Keratinocyte (primary cell): ENCODE measurements around the gene ZNF407. TPM values are rescaled to one million over a fixed set of nuclear protein-coding genes. Genes with fewer than 3 reads are reported as not detected.

Source experiments
- DNase-seq: peaks from one replicate; pipeline ENCODE4 v3.0.0-alpha.2; 2011; ENCODE audit warnings: low read depth, missing footprints, low spot score
- FAIRE-seq: peaks from 2 replicates; lab custom pipeline; 2011; peaks lifted over from hg19 to GRCh38; lab: Jason Lieb, UNC
- H2AFZ ChIP-seq: 2 replicates; pipeline ENCODE4 v1.6.0; 2012; ENCODE audit warnings: low read length, control low read depth, inconsistent platforms; ENCODE audit not compliant: control insufficient read depth
- H3K27ac ChIP-seq: 2 replicates; pipeline ENCODE4 v1.5.1; 2011; ENCODE audit warnings: low read length; ENCODE audit not compliant: control insufficient read depth, insufficient read depth
- H3K27me3 ChIP-seq: 3 replicates; pipeline ENCODE4 v1.6.0; 2011; ENCODE audit warnings: low read length; ENCODE audit not compliant: control insufficient read depth, insufficient read depth; ENCODE audit errors: extremely low read depth
- H3K36me3 ChIP-seq, 2 experiments: 2 replicates in 1 of 2; 3 replicates in 1 of 2; pipeline ENCODE4 v1.5.1; 2011; ENCODE audit warnings: low read length in 2 of 2, mild to moderate bottlenecking in 1 of 2; ENCODE audit not compliant: control insufficient read depth in 2 of 2, insufficient read depth in 2 of 2; ENCODE audit errors: extremely low read depth in 1 of 2
- H3K4me1 ChIP-seq: 3 replicates; pipeline ENCODE4 v1.5.1; 2011; ENCODE audit warnings: low read length; ENCODE audit not compliant: control insufficient read depth, insufficient read depth; ENCODE audit errors: extremely low read depth
- H3K4me2 ChIP-seq: 3 replicates; pipeline ENCODE4 v1.6.0; 2011; ENCODE audit warnings: low read depth, low read length; ENCODE audit not compliant: control insufficient read depth, insufficient read depth; ENCODE audit errors: extremely low read depth
- H3K4me3 ChIP-seq, 3 experiments: fragments of 200-600 bp in 1 of 3; sonication (generic) in 1 of 3; 2 replicates in 2 of 3; 3 replicates in 1 of 3; pipeline ENCODE4 v1.5.1; 2011 to 2016; ENCODE audit warnings: low read length in 3 of 3, mild to moderate bottlenecking in 3 of 3, control low read depth in 2 of 3, inconsistent platforms in 1 of 3, low read depth in 1 of 3, mixed read lengths in 1 of 3, mixed run types in 1 of 3, moderate library complexity in 1 of 3; ENCODE audit not compliant: control insufficient read depth in 2 of 3, insufficient read depth in 2 of 3; ENCODE audit errors: extremely low read depth in 1 of 3
- H3K79me2 ChIP-seq: 2 replicates; pipeline ENCODE4 v1.6.0; 2012; ENCODE audit warnings: low read length; ENCODE audit not compliant: control insufficient read depth, insufficient read depth
- H3K9ac ChIP-seq: 3 replicates; pipeline ENCODE4 v1.6.0; 2011; ENCODE audit warnings: low read length; ENCODE audit not compliant: control insufficient read depth, insufficient read depth; ENCODE audit errors: extremely low read depth
- H3K9me1 ChIP-seq: 3 replicates; pipeline ENCODE4 v1.6.0; 2011; ENCODE audit warnings: low read length; ENCODE audit not compliant: control insufficient read depth, insufficient read depth; ENCODE audit errors: extremely low read depth
- H3K9me3 ChIP-seq: 2 replicates; pipeline ENCODE4 v1.5.1; 2012; ENCODE audit warnings: low read depth, low read length; ENCODE audit not compliant: control insufficient read depth
- H4K20me1 ChIP-seq: 3 replicates; pipeline ENCODE4 v1.6.0; 2011; ENCODE audit warnings: low read length; ENCODE audit not compliant: control insufficient read depth, insufficient read depth; ENCODE audit errors: extremely low read depth
- EZH2 ChIP-seq: IDR thresholded peaks from one replicate; pipeline ENCODE4 v1.6.1; 2012; ENCODE audit warnings: inconsistent platforms, mild to moderate bottlenecking, low read length, moderate library complexity
- dilution Hi-C: fragments of 300-500 bp; cut with MboI; formaldehyde crosslinking; loops from one replicate; pipeline ENCODE4 v1.7.0; 2020; ENCODE audit warnings: low sequenced_read_pairs; ENCODE audit not compliant: extremely low pct_ligation_motif_present
- polyA plus RNA-seq, 5 experiments: library from polyadenylated mRNA; depleted of rRNA in 3 of 5; stranded (reverse) in 3 of 5; stranded (forward) in 1 of 5; unstranded in 1 of 5; fragments of >200 nt; gene quantifications; 1 replicate in 1 of 5; 2 replicates in 3 of 5; 3 replicates in 1 of 5; pipeline versions ENCODE4 v1.2.1 to v1.2.3, GENCODE V29; 2011 to 2012; ENCODE audit warnings: missing spikeins in 2 of 5, low read depth in 1 of 5, low replicate concordance in 1 of 5
- TF ChIP-seq, protein P1 (sequence below), 3 experiments: IDR thresholded peaks in 1 of 3; conservative IDR thresholded peaks in 1 of 3; optimal IDR thresholded peaks in 1 of 3; 2 replicates in 2 of 3; 3 replicates in 1 of 3; pipeline versions ENCODE3 to v1.5.1; 2011; ENCODE audit warnings: low read length in 3 of 3, mild to moderate bottlenecking in 3 of 3, moderate library complexity in 2 of 3, control low read depth in 1 of 3, inconsistent platforms in 1 of 3; ENCODE audit not compliant: insufficient read depth in 2 of 3; ENCODE audit errors: extremely low read depth in 1 of 3

The ZNF407 gene
- polyA plus RNA-seq, 1 donor (not counting 4 experiments of a cell fraction or from before 2014, with no cell fraction given): 3.8 TPM

DNA sequence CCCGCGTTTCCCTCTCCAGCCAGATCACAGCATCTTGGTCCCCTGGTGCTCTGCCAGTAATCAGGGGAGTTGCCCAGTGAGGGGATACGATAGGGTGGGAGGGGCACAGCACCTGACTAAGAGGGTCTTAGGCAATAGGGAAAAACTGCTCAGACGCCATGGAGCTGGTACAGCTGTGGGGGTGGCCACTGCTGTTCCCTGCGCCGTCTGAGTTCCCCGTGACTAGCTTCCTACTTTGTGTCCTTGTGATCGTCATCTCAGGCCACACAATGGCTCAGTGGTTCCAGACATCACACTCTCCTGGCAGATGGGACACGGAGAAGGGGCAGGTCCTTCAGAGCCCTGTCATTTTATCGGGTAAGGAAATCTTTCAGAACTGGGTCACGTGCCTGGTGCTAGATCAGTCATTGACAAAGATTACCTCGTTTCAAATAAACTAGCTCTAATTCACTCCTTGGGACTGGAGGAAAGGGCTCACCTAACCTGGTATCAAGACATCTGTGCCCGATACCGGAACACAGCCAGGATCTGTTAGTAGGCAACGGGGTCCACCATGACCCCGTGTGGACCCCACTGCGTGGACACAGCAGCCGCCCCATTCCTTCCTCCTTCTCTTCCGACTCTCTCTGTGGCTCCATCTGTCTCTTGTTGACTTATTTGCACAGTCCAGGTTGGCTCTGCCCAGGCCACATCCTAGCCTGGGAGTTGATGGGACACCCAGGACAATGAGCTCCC is 509.7 kb downstream of the ZNF407 start:
- Histone ChIP-seq H3K9me1 (no peaks in the 10 kb centered on the region), H2AFZ (no peak overlapping the region), H3K9ac (no peak overlapping the region), H3K79me2 (no peaks in the 10 kb centered on the region), H3K36me3 (no peaks in the 10 kb centered on the region), H3K27ac (no peak overlapping the region), H4K20me1 (no peaks in the 10 kb centered on the region), H3K27me3 (peaks cover 4% of the 10 kb centered on the region), H3K9me3 (no peaks in the 10 kb centered on the region), H3K4me2 (no peak overlapping the region), H3K4me1 (no peaks in the 10 kb centered on the region), H3K4me3 (no peak overlapping the region)
- DNase-seq (no peak), FAIRE-seq (no peak)
- dilution Hi-C loops: no loop called here
- TF ChIP-seq, protein P1, sequence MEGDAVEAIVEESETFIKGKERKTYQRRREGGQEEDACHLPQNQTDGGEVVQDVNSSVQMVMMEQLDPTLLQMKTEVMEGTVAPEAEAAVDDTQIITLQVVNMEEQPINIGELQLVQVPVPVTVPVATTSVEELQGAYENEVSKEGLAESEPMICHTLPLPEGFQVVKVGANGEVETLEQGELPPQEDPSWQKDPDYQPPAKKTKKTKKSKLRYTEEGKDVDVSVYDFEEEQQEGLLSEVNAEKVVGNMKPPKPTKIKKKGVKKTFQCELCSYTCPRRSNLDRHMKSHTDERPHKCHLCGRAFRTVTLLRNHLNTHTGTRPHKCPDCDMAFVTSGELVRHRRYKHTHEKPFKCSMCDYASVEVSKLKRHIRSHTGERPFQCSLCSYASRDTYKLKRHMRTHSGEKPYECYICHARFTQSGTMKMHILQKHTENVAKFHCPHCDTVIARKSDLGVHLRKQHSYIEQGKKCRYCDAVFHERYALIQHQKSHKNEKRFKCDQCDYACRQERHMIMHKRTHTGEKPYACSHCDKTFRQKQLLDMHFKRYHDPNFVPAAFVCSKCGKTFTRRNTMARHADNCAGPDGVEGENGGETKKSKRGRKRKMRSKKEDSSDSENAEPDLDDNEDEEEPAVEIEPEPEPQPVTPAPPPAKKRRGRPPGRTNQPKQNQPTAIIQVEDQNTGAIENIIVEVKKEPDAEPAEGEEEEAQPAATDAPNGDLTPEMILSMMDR (optimal IDR thresholded peaks at IDR 0.05 in 1 of 3, IDR thresholded peaks at IDR 0.05 in 1 of 3, conservative IDR thresholded peaks at IDR 0.05 in 1 of 3; ENCODE audit: extremely low read depth in 1 of 3, insufficient read depth in 2 of 3, low read length in 3 of 3): no peak
- no peak for TF ChIP-seq EZH2

DNA sequence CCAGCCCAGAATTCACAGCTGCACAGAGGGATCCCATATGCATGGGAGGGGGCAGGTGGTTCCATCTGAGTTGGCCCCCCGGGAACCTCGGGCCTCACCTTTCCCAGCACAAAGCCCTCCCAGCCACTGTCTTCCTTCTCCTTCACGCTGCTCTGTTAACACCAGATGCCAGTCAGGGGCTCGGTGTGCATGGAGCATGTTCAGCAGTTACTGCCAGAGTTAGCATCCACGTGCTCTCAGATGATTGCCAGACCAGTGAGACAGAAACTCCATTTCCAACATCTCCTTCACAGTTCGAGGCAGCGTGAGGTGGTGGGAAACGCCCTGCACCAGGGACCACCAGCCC is 510.2 kb downstream of the ZNF407 start:
- dilution Hi-C loops: no loop called here
- no peaks in the 10 kb centered on the region for H3K79me2 ChIP-seq
- H3K27me3 ChIP-seq: peaks cover 4% of the 10 kb centered on the region
- H3K27ac ChIP-seq: no peak overlapping the region
- DNase-seq: no peak
- H2AFZ ChIP-seq: no peak overlapping the region
- TF ChIP-seq, protein P1 (optimal IDR thresholded peaks at IDR 0.05 in 1 of 3, IDR thresholded peaks at IDR 0.05 in 1 of 3, conservative IDR thresholded peaks at IDR 0.05 in 1 of 3; ENCODE audit: extremely low read depth in 1 of 3, insufficient read depth in 2 of 3, low read length in 3 of 3): no peak
- TF ChIP-seq EZH2: no peak
- H3K9ac ChIP-seq: no peak overlapping the region
- FAIRE-seq: no peak
- no peak overlapping the region for H3K4me2 ChIP-seq
- no peaks in the 10 kb centered on the region for H3K36me3 ChIP-seq
- no peaks in the 10 kb centered on the region for H4K20me1 ChIP-seq
- no peaks in the 10 kb centered on the region for H3K4me1 ChIP-seq
- H3K9me1 ChIP-seq: no peaks in the 10 kb centered on the region
- H3K9me3 ChIP-seq: no peaks in the 10 kb centered on the region
- no peak overlapping the region for H3K4me3 ChIP-seq
